Activated CD4-positive, alpha-beta T cell treated with anti-CD3 and anti-CD28 coated beads for 48 hours (primary cell): ENCODE measurements around the gene PPM1G.
"Not testable (repeated sequence)": the region's sequence is repeated elsewhere in the genome, so short reads cannot be mapped to it uniquely, and the experiment has no call there.

Experiments
- DNase-seq: peaks from one replicate; pipeline ENCODE4 v3.0.0-alpha.2; 2020

PPM1G gene, protein sequence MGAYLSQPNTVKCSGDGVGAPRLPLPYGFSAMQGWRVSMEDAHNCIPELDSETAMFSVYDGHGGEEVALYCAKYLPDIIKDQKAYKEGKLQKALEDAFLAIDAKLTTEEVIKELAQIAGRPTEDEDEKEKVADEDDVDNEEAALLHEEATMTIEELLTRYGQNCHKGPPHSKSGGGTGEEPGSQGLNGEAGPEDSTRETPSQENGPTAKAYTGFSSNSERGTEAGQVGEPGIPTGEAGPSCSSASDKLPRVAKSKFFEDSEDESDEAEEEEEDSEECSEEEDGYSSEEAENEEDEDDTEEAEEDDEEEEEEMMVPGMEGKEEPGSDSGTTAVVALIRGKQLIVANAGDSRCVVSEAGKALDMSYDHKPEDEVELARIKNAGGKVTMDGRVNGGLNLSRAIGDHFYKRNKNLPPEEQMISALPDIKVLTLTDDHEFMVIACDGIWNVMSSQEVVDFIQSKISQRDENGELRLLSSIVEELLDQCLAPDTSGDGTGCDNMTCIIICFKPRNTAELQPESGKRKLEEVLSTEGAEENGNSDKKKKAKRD

DNA sequence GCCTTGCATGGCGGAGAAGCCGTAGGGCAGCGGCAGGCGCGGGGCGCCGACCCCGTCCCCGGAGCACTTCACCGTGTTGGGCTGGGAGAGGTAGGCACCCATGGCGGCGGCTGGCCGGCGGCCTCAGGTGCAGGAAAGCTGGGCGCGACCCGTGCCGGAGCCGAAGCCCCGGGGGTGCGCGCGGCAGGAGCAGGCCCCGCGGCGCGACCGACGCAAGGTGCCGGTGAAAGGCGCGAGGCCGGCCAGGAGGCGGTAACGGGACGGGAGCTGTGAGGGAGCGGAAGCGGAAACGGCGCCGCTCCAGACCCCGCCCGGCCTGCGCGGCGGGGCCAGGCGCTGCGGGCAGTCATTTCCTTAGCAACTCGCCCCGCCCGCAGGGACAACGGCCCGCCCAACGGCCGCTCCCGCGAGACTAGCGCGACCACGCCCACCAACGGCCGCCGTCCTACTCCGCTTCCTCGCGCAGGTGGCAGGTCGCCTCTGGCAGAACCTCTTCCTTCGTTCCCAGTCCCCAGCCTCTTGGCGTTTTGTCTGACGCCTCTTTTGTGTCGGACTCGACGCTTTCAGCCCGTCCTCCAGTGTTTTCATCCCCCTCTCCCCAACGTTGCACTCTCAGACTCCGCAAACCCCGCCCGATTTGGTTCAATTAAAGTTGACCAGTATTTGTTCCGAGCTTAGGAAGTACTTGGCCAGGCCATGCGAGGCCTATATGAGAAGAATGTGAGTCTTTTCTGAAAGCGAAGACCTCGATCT is at the start of gene PPM1G:
PPM1G (minus strand) TSS at position 271 of the 753 bp plus-strand sequence; CDS start at position 102, 169 bp downstream.
- DNase-seq, result peak; percentile 98

- DNase-seq, result no peak
Observed at GRCh38 chr2:27453968-27454367, 44.6 kb upstream of the PPM1G start.

DNA sequence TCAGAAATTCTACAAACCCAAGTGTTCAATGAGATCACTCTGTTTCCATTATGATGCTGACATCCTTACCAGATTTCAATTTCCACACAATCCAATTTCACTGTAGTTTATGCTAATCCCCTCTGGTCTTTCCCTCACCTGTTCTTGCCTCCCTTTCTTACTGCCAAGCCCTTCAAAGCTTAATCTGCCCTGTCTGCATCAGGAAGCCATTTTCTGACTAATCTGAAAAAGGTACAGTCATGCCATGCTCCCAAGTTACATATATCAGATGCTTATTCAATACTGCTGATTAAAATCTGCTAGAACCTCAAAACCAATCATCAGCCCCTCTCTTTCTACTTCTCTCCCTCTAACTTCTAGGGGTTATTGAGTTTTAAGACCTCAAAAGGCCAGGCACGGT is 41.7 kb upstream of the PPM1G start:
- no peak for DNase-seq

DNA sequence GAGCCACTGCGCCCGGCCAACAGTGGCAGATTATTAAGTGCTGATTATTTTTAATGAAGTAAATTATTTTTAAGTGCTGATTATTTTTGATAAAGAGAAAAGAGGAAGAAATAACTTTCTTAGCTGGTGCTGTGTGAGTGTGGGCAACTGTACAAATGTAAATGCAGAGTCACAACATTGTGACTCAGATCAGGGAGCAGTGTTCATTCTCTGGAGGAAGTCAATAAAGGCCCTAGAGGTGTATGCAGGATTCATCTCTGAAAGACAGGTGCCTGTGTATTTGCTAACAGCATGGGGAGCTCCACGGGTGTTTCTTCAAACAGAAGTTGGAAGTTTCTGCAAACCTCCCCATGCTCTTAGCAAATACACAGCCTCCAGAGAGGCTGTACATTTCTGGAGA is 39.0 kb upstream of the PPM1G start:
- DNase-seq, result no peak

GRCh38 chr2:27446057-27446456 is 36.7 kb upstream of the PPM1G start:
- DNase-seq, result peak; percentile 21

DNA sequence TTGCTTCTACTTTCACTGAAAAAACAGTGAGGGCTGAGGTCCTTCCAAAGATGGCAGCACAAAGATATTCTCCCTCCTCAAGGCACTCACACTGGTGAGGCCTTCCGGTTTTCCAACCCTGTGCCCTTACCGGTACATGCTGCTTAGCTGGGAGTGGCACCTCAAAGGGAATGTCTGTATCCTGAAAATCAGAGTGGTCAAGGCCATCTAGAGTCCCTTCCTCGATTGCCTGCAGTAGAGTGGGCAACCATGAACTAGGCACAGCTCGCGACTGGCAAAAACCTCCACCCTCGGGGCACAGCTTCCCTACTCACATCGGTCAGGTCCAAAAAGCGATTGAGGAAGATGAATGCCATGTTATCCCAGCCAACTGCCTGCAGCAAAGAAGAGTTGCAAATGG is 36.2 kb upstream of the PPM1G start:
- DNase-seq, result no peak

GRCh38 chr2:27445155-27445554 is 35.8 kb upstream of the PPM1G start:
- no peak for DNase-seq

GRCh38 chr2:27442920-27443282 is 33.5 kb upstream of the PPM1G start:
- DNase-seq, result no peak

DNA sequence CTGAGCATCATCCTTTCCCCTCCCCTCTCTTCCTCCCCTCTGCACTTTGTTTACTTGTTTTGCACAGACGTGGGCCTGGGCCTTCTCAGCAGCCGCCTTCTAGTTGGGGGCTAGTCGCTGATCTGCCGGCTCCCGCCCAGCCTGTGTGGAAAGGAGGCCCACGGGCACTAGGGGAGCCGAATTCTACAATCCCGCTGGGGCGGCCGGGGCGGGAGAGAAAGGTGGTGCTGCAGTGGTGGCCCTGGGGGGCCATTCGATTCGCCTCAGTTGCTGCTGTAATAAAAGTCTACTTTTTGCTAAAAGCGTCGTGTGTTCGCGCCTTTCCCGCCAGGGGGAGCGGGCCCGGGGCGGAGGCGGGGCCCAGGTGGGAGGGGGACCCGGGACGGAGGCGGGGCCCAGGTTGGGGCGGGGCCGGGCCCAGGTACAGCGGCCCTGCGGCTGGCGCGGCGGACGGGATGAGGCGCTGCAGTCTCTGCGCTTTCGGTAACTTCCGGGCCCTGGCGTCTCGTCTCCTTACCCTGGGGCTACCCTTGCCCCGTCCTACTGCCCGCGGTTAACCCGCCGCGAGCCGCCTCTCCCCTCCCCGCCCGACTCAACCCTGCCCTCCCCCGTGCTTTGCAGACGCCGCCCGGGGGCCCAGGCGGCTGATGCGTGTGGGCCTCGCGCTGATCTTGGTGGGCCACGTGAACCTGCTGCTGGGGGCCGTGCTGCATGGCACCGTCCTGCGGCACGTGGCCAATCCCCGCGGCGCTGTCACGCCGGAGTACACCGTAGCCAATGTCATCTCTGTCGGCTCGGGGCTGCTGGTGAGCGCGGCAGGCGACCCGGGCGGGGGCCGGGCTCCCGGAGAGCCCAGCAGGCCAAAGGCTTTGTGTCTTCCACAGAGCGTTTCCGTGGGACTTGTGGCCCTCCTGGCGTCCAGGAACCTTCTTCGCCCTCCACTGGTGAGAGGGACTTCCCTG is 32.8 kb upstream of the PPM1G start, which contains the start of gene KRTCAP3:
KRTCAP3 (plus strand) TSS at position 424 of the 962 bp plus-strand sequence; CDS start at position 456, 32 bp downstream.
- DNase-seq, result peak; percentile 43

- no peak for DNase-seq
Observed at GRCh38 chr2:27441226-27441926, 32.0 kb upstream of the PPM1G start.

DNA sequence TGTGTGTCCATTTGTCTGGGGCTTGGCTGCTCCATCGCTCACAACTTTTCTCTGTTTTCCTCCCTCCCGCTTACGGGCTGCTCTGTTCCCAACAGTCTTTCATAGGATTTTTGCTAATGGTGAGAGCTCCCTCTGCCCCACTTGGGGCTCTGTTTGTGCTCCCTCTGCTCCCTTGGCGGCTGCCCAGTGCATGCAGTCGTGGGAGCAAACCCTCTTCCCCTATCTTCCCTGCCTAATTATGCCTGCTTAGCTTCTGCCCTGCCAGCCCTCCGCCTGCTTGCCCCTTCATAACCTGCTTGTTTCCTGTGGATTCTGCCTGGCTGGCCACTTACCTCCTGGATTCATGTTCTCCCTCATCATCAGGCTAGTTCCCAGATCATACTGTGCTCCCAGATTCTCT is 26.2 kb upstream of the PPM1G start:
- no peak for DNase-seq

DNA sequence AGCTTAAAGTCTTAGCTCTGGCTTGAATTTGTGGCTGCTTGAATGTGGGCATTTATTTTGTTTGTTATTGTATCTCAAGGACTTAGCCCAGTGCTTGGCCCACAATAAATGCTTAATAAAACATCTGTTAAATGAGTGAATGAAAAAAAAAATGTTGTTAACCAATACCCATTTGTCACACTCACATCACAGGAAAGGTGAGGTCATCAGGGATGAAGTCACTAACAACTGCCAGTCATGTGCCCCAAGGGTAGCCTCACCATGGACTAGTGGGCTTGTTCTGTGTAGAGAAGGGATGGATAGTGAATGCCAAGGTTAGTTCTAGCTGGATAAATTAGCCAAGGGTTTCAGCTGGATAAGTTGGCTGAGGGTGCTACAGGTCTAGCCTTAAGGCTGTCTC is 22.0 kb upstream of the PPM1G start:
- peak; percentile 44 for DNase-seq

- peak; percentile 80 for DNase-seq
Observed at GRCh38 chr2:27428978-27429541, 19.7 kb upstream of the PPM1G start.

GRCh38 chr2:27428213-27428977 is 19.0 kb upstream of the PPM1G start, which contains the start of gene NRBP1:
NRBP1 (plus strand) TSS chr2:27428631; CDS start chr2:27433274, 4,643 bp downstream.
- DNase-seq, result peak; percentile 94

- no peak for DNase-seq
Observed at GRCh38 chr2:27427863-27428212, 18.4 kb upstream of the PPM1G start.

DNA sequence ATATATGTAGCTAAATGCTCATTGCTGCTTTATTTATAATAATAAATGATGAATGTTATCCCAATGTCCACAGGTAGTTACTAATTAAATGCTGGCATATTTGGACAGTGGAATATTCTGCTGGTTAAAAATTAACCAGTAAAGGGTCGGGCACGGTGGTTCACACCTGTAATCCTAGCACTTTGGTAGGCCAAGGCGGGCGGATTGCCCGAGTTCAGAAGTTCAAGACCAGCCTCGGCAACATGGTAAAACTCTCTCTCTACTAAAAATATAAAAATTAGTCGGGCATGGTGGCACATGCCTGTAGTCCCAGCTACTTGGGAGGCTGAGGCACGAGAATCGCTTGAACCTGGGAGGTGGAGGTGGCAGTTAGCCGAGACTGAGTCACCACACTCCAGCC is 15.6 kb upstream of the PPM1G start:
- DNase-seq, result not testable (repeated sequence)

- no peak for DNase-seq
Observed at GRCh38 chr2:27422958-27423357, 13.6 kb upstream of the PPM1G start.

GRCh38 chr2:27421660-27422250 is 12.4 kb upstream of the PPM1G start:
- DNase-seq, result no peak

GRCh38 chr2:27420996-27421395 is 11.6 kb upstream of the PPM1G start:
- DNase-seq, result no peak

GRCh38 chr2:27416151-27416550 is 6.8 kb upstream of the PPM1G start:
- no peak for DNase-seq
